D721Med (cell line): ENCODE measurements around the gene TMC6.

ENCODE experiments used
- DNase-seq: peaks from one replicate; pipeline ENCODE4 v3.0.0; 2011; ENCODE audit warnings: low spot score; ENCODE audit not compliant: insufficient read length
- FAIRE-seq: peaks from 2 replicates; lab custom pipeline; 2011; peaks lifted over from hg19 to GRCh38; lab: Jason Lieb, UNC
- CTCF ChIP-seq: IDR thresholded peaks from 2 replicates; pipeline ENCODE4 v1.5.1; 2012; ENCODE audit warnings: mild to moderate bottlenecking, control low read depth; ENCODE audit not compliant: insufficient read depth; ENCODE audit errors: missing control alignments

Gene TMC6

GRCh38 chr17:78131172-78132083 lies 2.9 kb upstream of the TMC6 start:
- DNase-seq (no peak), FAIRE-seq (no peak)
- TF ChIP-seq CTCF, result no peak

- DNase-seq, result no peak
- TF ChIP-seq CTCF, result no peak
- no peak for FAIRE-seq
Measured at GRCh38 chr17:78130437-78131101, 2.0 kb upstream of the TMC6 start, which contains the start of gene TMC8. TMC8 (plus strand) TSS chr17:78130771; CDS start chr17:78131589, 818 bp downstream.

GRCh38 chr17:78130090-78130436 lies 1.5 kb upstream of the TMC6 start:
- no peak for TF ChIP-seq CTCF
- no peak for FAIRE-seq
- DNase-seq, result no peak

- no peak for FAIRE-seq
- DNase-seq, result no peak
- TF ChIP-seq CTCF, result no peak
Measured at GRCh38 chr17:78129351-78130089, 965 bp upstream of the TMC6 start.

GRCh38 chr17:78127888-78128550 lies 536 bp downstream of the TMC6 start:
- no peak for TF ChIP-seq CTCF
- FAIRE-seq, result no peak
- DNase-seq, result no peak

GRCh38 chr17:78127239-78127887 lies 1.2 kb downstream of the TMC6 start:
- DNase-seq (no peak), FAIRE-seq (no peak)
- TF ChIP-seq CTCF, result no peak
